ENCODE data around the gene IL1R2.

Gene IL1R2

DNA sequence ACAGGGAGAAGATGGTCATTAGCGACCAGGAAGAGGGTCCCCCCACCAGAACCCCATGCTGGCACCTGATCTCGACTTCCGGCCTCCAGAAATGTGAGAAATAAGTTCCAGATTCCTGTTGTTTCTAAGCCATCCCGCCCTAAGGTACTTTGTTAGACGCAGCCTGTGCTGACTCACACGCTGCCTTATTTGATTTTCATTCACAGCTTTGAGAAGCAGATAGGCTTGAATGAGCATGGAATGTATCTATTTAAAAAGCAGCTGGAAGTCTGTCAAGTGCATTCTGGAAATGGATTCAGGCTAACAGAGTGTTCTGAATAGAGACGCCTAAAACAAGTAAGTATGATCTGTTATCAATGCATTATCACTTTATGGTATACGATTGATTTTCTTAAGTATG, 8.3 kb upstream of the IL1R2 start:
- Histone ChIP-seq H3K4me3 (ENCODE audit: low read depth, low read length) (no peak overlapping the region), H3K27me3 (ENCODE audit: insufficient read depth, low read depth, severe bottlenecking) (peaks cover 95% of the 10 kb centered on the region), H3K27ac (no peak overlapping the region), H3K36me3 (no peaks in the 10 kb centered on the region), H3K9me3 (ENCODE audit: severe bottlenecking) (no peaks in the 10 kb centered on the region)
- DNase-seq = no peak
- TF ChIP-seq, protein P1, sequence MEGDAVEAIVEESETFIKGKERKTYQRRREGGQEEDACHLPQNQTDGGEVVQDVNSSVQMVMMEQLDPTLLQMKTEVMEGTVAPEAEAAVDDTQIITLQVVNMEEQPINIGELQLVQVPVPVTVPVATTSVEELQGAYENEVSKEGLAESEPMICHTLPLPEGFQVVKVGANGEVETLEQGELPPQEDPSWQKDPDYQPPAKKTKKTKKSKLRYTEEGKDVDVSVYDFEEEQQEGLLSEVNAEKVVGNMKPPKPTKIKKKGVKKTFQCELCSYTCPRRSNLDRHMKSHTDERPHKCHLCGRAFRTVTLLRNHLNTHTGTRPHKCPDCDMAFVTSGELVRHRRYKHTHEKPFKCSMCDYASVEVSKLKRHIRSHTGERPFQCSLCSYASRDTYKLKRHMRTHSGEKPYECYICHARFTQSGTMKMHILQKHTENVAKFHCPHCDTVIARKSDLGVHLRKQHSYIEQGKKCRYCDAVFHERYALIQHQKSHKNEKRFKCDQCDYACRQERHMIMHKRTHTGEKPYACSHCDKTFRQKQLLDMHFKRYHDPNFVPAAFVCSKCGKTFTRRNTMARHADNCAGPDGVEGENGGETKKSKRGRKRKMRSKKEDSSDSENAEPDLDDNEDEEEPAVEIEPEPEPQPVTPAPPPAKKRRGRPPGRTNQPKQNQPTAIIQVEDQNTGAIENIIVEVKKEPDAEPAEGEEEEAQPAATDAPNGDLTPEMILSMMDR (IDR thresholded peaks at IDR 0.05; ENCODE audit: low read depth, low read length) = no peak

DNA sequence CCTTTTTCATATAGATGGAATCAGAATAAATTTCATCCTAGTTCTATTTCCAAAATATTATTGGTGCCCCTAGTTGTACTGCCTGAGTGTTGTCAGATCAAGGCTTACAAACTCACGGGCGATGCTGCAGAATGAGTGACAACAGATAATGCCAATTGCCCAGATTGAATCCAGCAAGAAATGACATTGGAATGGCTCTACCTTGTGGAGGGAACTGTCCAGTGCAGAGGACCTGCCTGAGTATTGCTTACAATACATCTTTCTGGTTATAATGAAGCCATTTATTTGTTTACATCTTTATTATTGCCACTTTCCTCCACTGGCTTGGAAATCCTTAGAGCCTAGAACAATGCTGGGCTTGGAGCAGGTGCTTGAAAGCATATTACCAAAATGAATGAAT, 7.8 kb upstream of the IL1R2 start:
- DNase-seq = no peak
- Histone ChIP-seq H3K4me3 (ENCODE audit: low read depth, low read length) (no peak overlapping the region), H3K9me3 (ENCODE audit: severe bottlenecking) (no peaks in the 10 kb centered on the region), H3K27me3 (ENCODE audit: insufficient read depth, low read depth, severe bottlenecking) (peaks cover 94% of the 10 kb centered on the region), H3K27ac (no peak overlapping the region), H3K36me3 (no peaks in the 10 kb centered on the region)
- TF ChIP-seq, protein P1 (IDR thresholded peaks at IDR 0.05; ENCODE audit: low read depth, low read length) = no peak

DNA sequence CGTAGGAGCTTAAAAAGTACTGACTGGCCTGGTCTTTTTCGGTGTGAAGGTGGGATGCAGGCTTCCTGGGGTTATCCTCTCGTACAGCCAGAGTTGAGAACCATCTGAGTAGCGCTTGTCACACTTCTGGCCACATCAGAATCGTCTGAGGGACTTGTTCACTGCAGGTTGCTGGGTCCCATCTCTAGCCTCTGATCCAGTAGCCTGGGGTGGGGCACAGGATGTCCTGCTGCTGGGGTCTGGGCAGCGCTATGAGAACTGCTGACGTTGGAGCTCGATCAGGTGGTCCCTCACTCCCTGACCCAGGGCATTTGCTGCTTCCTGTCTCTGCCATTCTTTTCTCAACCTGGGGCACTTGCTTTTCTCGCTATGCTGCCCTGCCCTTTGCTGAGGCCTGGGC, 7.1 kb upstream of the IL1R2 start:
- Histone ChIP-seq H3K27me3 (ENCODE audit: insufficient read depth, low read depth, severe bottlenecking) (peaks cover 93% of the 10 kb centered on the region), H3K36me3 (no peaks in the 10 kb centered on the region), H3K9me3 (ENCODE audit: severe bottlenecking) (no peaks in the 10 kb centered on the region), H3K4me3 (ENCODE audit: low read depth, low read length) (no peak overlapping the region), H3K27ac (no peak overlapping the region)
- DNase-seq = no peak
- TF ChIP-seq, protein P1 (IDR thresholded peaks at IDR 0.05; ENCODE audit: low read depth, low read length) = no peak

DNA sequence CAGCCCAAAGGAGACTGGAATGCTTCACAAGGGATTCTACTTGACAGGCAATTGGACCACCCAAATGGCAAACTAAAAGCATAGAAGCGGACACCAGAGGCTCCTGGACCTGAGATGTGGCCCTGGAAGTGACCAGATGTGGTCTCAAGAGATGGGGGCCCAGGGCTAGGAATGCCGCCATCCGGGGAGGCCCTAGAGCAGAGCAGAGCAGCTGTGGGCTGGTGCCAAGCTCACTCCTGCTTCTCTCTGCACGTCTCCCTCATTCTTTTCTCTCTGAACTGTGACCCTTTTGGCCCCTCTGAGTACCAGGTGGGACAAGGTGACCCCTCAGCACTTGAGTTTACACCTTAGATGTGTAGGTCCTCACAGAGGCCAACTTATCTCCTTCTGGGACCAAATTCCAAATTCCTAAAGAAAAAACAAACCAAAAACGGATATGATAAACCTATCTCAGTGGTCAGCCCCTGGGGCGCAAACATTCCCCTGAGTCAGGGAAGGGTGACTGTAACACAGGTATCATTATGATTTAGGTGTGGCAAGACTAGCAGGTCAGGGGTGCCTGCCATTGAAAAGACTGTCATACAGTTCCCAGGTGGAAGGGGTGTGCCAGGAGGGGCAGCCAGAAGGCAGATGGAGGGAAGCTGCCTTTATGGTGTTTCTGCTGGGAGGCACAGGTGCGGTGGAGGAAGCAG, 6.5 kb upstream of the IL1R2 start:
- TF ChIP-seq, protein P1 (IDR thresholded peaks at IDR 0.05; ENCODE audit: low read depth, low read length) = no peak
- DNase-seq = no peak
- H3K27ac ChIP-seq = no peak overlapping the region
- no peak overlapping the region for H3K4me3 ChIP-seq (ENCODE audit: low read depth, low read length)
- no peaks in the 10 kb centered on the region for H3K36me3 ChIP-seq
- H3K9me3 ChIP-seq (ENCODE audit: severe bottlenecking) = no peaks in the 10 kb centered on the region
- H3K27me3 ChIP-seq (ENCODE audit: insufficient read depth, low read depth, severe bottlenecking) = peaks cover 93% of the 10 kb centered on the region

DNA sequence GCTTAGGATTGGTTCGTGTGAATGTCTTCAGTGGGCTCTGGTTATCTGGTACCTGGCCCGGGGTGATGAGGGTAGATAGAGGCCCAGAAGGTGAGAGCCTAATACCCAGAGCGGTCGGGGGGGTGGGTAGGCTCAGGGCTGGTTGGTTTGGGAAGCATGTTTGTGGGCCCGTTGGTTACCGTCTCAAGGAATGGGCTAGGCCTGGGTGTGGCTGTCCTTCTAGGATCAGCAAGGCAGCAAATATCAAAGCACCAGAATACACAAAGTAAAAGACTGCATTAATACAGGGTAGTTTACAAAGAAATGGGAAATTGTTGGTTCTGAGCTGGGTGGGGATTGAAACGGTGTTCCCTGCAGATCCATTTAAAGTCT, 6.0 kb upstream of the IL1R2 start:
- Histone ChIP-seq H3K36me3 (no peaks in the 10 kb centered on the region), H3K9me3 (ENCODE audit: severe bottlenecking) (no peaks in the 10 kb centered on the region), H3K27me3 (ENCODE audit: insufficient read depth, low read depth, severe bottlenecking) (peaks cover 93% of the 10 kb centered on the region), H3K27ac (no peak overlapping the region), H3K4me3 (ENCODE audit: low read depth, low read length) (no peak overlapping the region)
- TF ChIP-seq, protein P1 (IDR thresholded peaks at IDR 0.05; ENCODE audit: low read depth, low read length) = no peak
- no peak for DNase-seq

DNA sequence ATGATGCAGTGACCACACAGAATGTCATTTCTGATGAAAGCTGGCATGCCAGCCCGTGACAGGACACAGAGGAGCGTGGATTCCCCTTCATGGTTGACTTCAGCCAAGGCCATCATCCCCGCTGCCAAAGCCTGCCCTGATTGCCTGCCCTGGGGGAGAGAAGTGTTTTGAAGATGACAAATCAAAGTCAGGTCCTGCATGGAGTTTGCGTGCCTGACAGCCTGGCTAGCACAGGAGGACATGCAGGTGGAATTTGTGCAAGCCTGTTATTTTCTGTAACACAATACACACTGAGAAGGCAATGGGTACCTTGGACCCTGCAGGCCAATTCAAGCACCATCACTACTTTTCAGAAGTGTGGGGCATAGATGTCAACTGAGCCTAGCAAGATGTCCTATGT, 5.4 kb upstream of the IL1R2 start:
- Histone ChIP-seq H3K9me3 (ENCODE audit: severe bottlenecking) (no peaks in the 10 kb centered on the region), H3K27ac (no peak overlapping the region), H3K4me3 (ENCODE audit: low read depth, low read length) (no peak overlapping the region), H3K27me3 (ENCODE audit: insufficient read depth, low read depth, severe bottlenecking) (peaks cover 93% of the 10 kb centered on the region), H3K36me3 (no peaks in the 10 kb centered on the region)
- TF ChIP-seq, protein P1 (IDR thresholded peaks at IDR 0.05; ENCODE audit: low read depth, low read length) = no peak
- DNase-seq = no peak

Data from WERI-Rb-1 (cell line).